Mesenteric fat pad (tissue), 1 donor: ENCODE measurements around the gene PKHD1. TPM values are rescaled to one million over a fixed set of nuclear protein-coding genes. Genes with fewer than 3 reads are reported as not detected.

Experiments used
- DNase-seq: peaks from one replicate; pipeline ENCODE4 v3.0.0-alpha.2; 2020; ENCODE audit warnings: low spot score
- total RNA-seq: library from RNA; stranded (reverse); fragmentation: NEBNext Ultra II Directional; extraction: Animal tissue kit (Norgen Biotek cat#: 25700); gene quantifications from one replicate; pipeline ENCODE4 v1.2.1, GENCODE V29; 2021
- donor health status: DM: yes; HTN: yes; CAD: no.

PKHD1 gene
- total RNA-seq, 1 donor from 2014 or later = not detected

DNA sequence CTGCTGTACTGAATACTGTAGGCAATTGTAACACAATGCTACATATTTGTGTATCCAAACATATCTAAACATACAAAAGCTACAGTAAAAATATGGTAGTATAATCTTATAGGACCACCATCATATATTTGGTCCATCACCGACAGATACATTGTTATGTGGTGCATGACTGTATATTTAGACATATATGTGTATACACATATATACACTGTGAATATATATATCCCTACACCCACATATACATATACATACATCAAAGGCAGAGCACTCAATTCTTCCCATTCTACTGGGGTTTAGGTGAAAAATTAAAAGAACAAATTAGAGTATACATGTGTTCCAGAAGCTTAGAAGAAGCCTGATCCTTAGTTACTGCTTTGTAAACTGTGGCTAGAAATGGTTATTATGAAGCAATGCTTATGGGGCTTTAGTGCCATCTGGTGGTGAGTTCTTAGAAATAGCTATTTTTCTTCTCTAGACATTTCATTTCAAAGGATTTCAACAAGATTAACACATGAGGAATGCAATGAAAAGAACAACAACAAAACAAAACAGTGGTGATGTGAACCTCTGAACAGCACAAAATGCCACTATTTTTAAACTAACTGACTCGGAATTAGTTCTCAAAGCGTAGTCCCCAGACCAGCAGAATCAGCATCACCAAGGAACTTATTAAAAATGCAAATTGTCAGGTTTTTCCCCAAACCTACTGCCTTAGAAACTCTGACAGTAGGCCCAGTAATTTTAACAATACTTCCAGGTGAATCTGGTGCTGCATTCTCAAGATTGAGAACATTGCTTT is 38.0 kb downstream of the PKHD1 start:
- DNase-seq = no peak

DNA sequence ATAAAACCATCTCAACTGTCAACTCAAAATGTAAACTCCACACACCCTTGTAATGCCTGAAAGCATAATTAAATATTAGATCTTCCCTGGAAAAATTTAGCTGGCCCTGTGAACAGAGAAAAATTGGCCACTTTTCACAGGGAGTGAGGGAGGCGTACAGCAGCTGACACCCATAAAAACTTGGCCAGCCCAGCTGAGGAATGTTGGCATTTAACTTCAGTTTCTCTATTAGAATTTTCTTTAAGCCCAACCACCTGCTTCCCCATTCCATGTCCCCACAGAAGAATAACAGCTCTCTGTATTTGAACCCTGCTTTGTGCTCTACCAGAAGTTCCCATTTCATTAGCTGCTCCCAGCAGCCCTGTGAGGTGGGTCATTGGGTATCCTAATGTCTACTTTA is 41.0 kb downstream of the PKHD1 start:
- no peak for DNase-seq

DNA sequence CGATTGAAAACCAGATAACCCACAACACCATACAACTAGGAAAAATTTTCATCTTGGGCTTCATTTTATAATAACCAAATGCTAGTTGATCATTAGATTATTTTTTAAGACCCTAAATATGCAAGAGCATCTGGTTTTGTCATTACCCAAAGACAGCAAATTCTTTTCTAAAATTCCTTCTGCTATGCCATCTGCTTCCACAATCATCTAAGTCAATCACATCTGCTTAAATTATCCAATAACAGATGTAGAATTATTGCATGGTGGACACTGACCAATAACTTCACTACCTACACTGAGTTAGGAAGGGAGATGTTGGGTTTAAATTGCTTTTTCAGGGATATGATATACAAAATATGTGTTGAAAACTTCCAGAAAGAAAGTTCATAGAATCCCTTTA is 41.9 kb downstream of the PKHD1 start:
- no peak for DNase-seq

DNA sequence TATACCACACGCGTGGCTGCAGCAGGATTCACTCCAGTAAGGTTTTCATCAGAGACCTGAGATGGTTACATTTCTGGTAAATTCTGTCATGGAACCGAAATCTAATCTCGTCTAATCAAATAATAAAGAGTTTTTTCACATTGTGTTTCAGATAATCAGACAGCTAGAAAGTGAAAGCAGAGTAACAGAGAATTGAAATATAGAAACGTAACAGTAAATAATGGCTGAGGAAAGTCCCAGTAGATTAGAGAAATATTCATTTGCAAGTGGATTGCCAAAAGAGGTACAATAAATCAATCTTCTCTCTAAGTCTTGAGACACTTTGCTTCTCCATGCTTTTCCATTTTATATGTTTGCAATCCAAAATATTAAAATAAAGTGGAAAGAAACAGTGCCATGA is 42.4 kb downstream of the PKHD1 start:
- DNase-seq = no peak

DNA sequence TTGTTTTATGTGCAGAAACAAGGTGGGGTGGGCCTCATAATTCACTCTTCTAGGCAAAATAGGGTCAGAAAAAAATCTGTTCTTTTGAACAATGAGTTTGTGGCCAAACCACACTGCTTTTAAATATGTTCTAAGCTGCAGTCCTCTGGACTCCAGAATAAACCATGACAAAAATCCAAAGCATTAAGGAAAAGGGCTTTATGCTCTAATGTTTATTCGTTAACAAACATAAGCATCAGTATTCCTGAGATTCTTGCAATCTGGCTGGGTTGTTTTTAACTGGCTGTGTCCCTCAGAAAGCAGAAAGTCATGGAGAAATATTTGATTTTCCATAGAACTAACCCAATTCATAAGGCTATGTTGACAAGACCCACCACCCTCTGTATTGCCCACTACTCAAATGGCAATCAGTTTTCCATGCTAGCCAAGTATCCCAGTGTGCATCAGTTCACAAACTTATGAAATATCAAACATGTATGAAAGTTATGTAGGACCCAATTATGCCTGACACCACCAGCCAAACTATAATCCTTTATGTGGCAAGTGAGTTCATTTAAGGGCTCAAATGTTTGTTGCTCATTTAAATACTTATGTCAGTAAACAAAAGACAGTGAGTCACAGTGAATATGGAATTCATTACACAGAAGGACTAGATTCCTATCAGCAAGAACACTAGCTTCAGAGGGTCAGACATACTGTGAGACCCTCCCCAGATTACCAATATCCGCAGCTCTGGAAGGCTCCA is 45.1 kb downstream of the PKHD1 start:
- no peak for DNase-seq

DNA sequence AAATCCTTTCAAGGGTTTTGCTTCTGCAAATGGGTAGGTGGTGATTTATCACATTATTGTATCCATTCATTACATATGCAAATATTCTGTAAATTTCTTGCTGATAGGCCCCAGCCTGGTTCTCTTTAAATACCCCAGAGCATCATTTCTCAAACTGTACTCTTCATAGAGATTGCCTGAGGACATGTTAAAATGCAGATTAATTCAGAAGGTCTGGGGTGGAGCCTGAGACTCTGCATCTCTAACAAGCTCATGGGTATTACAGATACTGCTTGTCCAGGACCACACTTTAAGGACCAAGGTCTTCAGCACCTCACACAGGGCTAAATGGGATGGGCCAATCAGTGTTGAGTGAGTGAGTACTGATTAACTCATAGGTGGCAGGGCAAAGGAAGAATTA is 46.3 kb downstream of the PKHD1 start:
- no peak for DNase-seq

DNA sequence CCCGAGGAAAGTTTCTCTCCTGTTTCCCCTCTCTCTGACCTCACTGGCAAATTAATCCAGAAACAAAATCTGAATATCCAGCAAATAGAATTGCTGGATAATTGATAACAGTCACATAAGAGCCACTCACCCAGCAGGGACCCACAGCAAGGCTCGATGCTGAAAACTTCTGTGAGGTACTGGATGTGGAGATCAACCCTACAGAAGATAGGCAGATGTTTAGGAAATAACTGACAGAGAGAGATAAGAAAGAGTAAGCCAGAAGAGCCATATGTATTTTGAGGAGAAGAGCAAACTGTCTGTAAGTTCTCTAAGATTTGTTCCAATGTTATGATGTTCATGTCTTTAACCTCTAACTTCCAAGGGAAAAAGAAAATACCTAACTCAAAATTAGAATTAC is 59.7 kb downstream of the PKHD1 start:
- DNase-seq = no peak

DNA sequence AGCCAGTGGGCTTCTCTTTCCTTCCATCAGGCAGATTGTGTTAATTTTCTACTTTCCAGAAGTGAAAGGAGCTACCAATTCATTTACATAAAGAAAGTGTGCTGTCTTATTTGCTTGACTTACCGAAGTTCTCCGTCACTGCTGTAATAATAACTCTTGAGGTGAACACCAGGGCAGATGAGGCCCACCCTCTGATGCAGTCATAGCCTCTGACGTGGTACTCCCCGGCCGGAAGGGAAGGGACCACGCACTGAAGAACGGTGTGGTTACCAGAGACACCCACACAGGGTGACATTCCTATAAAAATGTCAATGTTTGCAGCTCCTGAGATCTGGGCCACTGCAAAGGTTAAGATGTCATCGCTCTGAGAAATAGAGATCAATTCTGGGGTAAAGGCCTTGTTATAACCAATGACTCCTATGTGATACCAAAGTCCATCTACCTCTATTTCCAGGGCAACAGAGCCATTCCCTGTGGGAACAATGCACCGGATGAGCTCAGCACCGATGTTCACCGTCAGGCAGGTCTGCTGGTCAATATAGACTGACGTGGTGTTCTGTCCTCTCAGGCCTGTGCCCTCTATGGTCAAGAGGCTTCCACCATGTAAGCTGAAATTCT is 62.9 kb downstream of the PKHD1 start:
- no peak for DNase-seq

DNA sequence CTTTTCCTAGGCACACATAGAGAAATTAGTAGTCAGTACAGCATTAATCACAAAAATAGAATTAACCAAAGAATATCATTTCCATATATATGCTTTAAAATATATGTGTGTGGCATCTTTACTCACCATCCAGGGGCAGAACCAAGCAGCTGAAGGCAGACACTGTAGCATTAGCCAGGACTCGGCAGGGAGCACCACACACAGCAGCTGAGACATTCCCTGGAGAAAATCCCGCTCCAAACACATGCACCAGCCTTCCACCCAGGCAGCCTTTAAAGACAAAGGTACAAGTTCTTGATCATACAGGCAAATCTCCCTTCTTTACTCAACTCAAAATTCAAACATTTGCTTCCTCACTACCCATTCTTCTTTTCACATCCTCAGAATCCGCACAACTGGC is 64.7 kb downstream of the PKHD1 start:
- no peak for DNase-seq

DNA sequence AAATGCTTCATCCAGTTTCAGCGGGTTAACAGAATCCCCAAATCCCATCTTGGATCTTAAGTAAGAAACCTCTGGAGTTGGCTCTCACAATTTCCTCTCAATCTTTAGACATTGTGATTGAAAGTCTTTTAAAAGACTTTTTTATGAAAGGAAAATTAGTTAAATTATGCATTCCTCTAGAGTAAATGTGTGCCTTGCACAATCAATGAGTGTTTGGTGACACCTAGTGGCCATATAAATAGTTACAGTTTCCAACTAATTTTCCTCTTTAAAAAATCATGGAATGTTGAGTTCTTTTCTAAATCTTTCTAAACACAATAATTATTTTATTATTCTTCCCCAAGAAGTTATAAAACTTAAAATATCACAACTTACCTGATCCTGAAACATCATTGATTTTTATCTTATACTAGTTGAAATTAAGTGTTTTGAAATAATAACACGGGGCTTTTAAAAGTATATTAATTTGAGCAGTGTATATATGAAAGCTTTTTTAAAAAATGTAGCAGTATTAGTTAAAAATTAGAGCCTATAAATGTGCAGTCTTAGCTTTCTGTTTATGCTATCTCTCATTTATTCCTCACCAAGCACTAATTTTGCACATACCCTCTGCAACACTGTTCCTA is 66.4 kb downstream of the PKHD1 start:
- DNase-seq = no peak

DNA sequence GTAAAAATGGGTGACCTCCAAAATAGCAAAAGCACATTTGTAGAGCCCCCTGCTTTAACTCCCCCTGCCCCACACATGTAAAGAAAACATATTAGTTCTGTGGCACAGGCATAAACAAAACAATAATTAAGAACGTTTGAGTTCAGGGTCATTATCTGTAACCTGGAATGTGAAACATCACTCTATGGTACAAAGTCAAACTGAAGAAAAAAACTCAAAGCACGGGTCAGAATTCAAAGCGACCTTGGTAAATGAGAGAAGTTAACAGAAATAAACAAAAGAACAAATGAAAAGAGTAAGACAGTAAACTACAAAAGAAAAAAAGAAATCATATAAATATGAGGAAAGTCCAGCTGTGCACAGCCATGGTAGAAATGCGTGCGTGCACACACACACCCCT is 67.5 kb downstream of the PKHD1 start:
- no peak for DNase-seq

DNA sequence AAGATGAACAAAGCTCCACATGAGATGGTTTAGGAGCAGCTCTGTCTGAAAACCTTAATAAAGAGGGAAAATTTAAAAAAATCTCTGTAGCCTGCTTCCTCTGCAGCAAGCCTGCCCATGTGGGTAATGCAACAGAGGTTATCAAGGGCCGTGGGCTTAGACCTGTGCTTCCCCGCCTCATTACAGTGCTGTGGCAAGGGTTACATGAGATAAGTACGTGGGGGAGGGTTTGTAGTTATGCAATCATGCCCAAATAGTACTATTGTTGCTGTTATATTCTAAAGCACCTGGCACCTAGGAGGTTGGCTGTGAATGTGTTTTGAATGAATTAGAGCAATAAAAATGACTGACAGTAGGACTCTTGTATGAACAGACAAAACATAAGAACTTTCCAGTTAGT is 68.3 kb downstream of the PKHD1 start:
- no peak for DNase-seq

DNA sequence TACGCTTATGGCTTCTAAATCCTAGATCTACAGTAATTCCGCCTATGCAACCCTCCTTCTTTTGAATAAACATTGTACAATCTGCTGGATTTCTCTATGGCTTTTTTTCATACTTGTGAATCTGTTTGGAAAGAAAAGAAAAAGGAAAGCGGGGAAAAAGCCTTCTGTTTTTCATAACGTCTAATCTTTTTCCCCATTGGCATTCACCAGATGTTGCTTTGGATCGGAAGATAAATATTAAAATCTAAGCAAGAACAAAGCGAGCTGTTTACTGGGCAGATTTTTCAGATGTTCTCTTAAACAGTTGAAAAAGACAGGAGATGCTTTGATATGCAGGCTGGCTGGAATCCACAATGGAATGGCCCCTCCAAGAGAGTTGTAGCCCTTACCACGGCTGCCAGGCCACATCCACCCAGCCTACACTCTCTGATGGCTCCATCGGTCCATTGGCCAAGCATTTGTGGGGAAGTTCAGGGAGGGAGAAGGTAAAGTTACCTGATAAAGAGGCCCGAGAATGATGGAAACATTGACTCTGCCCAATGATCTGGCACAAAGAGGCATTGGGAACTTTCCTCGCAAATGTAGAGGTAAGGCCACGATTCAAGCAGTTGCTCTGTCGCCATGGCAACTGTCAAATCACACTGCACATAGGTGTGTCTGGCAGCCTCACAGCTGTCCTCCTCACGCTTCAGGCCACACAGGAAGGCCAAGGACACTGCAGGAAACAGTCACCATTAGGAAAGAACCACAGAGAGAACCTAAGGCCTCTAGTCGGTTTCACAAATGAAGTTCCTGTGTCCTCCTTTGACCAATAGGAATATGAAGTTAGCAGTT is 70.3 kb downstream of the PKHD1 start:
- DNase-seq = no peak

DNA sequence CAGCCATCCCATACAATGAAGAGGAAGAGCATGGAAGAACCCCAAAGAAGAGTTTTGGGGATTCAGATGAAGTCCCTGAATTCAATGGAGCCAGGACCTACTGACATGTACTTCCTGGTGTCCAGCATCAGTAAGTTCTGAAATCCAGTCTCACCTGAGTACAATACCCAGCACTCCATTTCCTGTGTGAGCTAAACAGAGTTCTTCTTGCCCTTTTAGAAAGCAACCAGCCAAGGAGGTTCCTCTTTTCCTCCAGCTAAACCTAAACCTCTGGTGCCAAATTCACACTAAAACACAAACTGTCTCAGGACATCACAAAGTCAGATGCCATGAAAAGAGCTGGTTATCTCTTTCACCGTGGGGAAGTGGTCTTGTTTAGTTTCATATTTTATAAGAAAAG is 71.5 kb downstream of the PKHD1 start:
- no peak for DNase-seq

DNA sequence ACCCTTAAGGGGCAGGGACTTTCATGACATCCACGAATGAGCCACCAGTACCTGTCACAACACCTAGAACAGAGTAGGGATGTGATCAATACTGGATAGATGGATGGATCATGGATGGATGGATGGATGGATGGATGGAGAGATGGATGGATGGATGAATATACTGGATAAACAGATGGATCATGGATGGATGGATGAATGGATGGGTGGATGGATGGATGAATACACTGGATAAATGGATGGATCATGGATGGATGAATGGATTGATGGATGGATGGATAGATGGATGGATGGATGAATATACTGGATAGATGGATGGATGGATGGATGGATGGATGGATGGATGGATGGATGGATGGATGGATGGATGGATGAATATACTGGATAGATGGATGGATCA is 73.0 kb downstream of the PKHD1 start:
- DNase-seq = no peak

DNA sequence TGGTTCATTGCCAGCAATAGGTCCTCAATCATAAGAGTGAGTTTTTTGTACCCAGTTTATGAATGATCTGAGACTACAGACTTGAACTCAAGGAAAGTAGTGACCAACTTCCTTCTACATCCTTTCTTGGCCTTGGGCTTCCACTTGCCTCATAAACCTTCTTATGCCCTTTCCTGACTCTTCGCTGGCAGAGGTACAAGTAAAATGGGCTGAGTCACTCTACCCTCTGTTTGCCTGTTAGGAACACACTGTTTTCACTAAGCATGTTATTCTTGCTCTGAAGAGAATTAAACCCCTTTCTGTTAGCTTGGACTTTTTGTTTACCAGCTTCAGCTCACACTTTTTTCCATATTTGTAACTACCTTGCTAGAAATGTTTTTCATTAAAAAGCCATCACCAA is 74.4 kb downstream of the PKHD1 start:
- no peak for DNase-seq

DNA sequence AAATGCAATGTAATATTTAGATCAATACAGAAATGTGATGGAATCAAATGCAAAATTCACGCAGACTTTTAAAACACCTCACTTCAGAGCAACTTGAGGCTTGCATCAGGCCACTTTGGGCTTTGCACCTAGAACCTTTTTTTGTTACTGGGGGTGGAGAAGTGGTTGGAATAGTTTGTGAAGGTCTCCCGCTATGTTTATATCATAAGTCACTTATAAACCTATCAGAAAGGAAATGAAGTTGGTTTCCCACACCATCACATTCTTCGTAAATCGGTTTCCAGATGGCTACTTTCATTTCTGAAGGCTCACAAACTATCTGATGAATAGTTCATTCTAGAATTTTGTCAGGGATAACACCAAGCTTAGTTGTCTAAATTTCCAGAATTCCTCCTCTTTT is 74.8 kb downstream of the PKHD1 start:
- no peak for DNase-seq

DNA sequence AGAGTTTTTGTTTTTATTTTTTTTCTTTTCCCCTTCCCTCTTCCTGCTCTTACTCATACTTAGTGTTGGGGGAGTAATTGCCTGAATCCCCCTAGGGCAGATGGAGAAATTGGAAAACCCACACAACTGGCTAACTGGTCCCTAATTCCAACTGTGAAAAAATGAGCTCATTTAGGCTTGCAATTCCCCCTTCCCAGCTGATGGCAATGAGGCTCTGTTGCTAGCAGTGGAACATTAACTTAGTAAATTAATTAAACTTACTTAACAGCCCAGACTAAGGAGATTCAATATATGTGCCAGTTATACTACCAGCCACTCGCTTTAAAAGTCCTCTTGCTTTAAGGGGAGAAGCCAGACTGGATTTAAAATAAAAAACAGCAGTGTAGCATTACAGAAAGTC is 76.6 kb downstream of the PKHD1 start:
- DNase-seq = no peak

DNA sequence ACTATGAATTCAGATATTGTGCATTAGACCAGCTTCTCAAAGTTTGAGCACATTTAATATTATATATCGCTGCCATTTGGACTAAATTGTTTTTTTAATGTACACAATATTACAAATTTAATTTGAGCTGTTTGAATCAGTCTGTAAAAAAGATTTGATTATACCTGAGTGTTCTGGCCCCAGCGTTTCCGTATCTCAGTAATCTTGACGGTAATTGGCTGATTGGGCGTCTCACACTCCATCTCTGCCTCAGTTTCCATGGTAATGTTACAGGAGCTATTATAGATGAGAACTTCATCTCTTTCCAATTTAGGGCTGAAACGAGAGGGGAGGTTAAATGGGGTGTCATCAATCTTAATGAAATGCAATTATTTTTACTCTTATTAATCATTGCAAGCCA is 77.3 kb downstream of the PKHD1 start:
- no peak for DNase-seq

DNA sequence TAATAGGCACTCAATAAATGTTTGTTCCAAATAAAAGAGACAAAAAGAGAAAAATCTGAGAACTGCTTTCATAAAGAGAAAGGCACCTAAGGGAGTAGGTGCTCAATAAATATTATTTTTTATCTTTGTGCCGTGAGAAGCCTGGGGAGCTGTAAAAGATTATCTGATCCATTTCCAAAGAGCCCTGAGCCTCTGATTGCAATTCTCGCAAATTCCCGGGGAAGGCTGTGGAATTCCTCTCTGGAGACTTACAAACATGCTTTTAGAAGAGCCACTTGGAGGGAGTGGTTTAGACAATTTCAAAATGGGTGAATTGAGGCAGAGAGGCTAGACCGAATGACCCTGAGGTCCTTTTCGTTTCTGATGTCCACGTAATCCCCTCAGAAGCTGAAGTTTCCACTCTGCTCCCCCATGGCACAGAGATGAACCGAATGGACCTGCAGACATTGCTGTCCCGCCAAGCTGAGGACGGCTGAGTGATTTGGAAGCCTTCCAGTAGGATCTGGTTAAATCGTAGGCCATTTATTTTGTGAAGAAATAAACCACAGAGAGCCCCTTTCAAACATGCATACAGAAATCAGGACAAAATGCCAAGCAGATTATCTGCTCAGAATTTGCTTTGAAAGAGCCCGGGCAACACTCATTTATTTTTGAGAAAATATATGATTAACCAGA is 77.8 kb downstream of the PKHD1 start:
- DNase-seq = no peak

DNA sequence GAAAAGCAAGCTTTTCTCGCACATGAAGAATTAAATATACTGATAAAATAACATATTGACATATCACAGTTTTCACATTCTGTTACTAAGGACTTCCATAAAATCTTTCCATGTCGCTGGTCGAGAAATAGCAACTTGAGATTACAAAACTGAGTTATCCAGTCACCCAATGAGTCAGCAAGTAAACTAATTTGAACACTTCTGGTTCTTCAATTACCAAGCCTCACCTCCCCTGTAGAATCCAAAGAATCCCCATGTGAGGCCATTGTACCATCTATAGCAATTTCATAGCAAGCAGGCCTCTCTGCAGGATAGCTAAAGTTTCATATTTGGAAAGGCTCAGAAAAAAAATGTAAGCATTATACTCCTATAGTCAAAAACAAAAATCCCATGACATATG is 87.3 kb downstream of the PKHD1 start:
- no peak for DNase-seq
